Stimulated activated naive CD4-positive, alpha-beta T cell treated with Interleukin-2 at 50 U/mL for 16 hours (primary cell): ENCODE data around the gene FGF8.

Source experiments
- DNase-seq: peaks from one replicate; lab custom pipeline; 2025; lab: John Stamatoyannopoulos, UW

Gene FGF8

DNA sequence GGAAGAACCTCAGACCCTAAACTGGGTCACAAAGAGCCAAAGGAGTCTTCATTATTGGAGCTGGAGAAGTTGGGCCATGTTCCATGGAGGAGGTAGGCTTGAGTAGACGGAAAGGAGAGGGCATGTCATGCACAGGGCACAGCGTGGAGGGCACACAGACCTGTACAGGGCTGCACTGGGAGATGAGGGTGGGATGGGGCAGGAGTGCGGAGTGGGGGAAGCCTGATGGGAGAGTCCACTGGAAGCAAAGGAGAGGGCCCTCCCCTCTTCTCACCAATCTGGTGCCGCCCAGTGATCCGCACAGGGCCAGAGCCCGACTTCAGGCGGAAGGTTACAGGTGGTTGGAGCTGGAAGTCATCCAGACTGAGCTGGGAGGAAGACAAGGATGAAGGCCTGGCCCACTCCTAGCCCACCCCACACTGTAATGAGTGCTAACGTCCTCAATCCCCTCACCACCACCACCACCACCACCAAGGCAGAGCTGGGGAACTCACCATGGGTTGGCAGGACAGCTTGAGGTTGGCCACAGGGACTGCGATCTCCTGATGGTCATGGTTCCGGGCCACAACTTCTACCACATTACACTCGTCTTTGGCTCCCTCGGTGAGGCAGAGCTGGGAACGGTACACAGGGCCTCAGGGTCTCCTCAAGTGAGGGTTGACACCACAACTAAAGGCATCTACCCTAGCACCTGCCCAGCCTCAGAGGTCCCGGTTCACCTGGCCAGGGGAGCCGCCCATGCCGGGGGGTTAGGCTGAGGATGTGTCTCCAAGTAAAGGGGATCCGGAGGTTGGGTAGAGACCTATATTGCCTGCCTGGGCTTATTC is 6.3 kb upstream of the FGF8 start:
- no peak for DNase-seq

GRCh38 chr10:101781655-101781983 is 5.7 kb upstream of the FGF8 start:
- DNase-seq, result no peak

DNA sequence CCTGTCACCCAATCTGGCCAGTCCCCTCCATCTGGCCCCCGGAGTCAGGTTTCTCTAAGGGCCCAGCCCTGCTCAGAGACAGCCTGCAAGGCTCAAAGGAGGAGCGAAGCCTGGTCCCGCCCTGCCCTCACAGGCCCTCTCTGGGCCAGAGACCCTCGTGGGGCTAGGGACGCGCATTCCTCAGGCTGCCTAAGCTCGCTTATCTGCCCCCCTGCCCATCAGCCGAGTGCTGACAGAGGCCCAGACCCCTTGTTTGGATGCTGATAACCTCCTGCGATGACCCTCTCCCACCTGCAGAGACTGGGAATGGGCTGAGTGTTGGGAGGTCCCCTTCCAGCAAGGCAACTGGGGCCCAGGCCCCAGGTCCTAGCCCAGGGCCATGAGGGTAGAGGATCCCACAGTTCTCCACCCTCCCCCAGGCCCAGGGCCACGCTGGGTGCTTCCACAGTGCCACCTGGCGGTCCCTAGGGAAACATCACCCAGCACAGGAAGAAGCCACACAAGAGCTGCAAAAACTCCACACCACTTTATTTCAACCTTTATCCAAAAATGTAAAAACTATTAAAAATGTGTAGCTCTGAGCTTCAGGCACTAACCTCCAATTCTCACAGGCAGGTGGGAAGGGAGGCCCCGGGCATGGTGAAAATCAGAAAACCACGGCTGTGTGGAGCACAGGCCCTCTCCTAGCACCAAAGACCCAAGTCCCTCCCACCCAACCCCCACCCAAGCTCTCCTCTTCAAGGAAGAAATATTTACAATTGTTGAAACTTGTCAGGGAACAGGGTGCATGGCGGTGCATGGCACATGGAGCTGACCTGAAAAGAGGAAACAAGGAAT is 5.1 kb upstream of the FGF8 start:
- DNase-seq, result peak; percentile 64

GRCh38 chr10:101780187-101780817 is 4.4 kb upstream of the FGF8 start:
- DNase-seq, result no peak

DNA sequence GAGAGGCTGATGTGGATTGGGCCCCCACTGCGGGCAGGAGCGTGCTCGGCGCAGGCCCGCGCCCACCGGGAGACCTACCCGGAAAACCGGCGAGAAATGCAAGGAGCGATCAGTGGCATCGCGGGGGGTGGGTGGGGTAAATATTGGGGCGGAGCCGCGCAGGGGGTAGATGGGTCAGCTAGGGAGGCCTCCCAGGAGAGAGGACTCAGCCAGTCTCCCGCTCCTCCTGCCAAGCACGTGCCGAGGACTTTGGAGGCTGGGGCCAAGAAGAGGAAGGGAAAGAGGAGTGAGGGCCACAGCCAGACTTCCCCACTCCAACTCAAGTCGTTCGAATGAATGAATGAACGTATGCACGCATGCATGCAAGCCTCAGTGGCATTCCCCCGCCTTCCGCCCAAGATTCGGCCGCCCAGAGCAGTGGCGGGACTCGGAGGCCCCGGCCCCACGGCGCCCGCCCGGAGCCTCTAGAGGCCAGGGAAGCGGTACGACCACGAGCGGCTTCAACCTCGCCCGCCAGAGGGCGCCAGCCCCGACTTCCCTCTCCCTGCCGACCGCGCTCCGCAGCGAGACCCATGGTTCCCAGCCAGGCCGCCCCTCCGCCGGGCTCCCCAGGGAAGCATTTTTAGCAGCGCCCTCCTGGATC is 3.8 kb upstream of the FGF8 start:
- DNase-seq, result peak; percentile 79

- no peak for DNase-seq
These were observed 3.0 kb upstream of the FGF8 start for GRCh38 chr10:101778781-101779543.

GRCh38 chr10:101778151-101778780 is 2.4 kb upstream of the FGF8 start:
- no peak for DNase-seq

DNA sequence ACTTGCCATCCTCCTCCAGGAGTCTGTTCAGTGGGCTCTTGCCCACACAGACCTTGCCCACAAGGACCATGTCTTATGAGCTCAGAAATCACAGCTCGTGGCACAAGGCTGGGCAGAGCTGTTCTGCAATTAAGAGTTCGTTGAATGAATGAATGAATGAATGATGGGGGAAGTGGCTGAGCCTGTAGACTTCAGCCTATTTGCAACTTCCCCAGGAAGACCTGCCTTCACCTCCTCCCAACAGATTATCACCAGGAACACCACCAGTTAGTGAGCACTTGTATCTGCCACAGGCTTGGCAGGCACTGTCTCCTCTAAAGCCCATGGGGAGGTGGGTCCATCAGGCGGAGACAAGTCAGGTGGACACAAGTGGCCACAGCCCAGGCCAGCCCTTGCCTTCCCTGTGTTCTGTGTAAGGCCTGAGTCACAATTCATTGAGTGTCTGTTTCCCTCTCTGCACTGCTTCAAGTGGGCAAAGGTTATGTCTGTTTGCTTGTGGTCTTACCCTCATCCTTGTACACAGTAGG is 1.8 kb upstream of the FGF8 start:
- no peak for DNase-seq

DNA sequence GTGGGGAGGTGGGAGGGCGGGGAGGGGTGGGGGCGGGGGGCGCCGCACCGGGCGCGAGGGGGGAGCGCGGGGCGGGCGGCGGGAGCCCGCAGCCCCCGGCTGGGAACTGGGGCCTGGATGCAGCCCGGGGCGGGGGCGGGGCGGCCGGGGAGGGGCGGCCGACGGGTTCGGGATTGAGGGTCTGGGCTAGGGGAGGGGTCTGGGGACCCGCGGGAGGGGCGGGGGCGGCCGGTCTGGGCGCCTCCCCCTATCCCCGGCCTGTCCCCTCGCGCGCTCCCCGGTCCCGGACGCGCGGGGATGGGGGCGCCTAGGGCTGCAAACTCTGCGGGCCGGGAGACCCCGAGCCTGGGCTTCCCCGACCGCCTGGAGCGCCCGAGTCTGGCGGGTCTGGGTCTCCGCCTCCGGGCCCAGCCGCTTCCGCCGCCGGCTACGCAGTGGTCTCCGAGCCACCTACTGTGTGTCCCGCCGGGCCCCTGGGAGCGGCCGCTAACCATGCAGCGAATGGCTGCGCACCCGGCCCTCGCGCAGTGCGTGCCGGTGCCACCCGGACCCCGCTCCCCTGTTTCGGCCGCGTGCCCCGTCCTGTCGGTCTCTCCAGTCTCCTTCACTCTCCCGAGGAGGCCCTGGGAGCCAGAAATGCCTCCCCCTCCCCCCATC is 375 bp upstream of the FGF8 start:
- no peak for DNase-seq

DNA sequence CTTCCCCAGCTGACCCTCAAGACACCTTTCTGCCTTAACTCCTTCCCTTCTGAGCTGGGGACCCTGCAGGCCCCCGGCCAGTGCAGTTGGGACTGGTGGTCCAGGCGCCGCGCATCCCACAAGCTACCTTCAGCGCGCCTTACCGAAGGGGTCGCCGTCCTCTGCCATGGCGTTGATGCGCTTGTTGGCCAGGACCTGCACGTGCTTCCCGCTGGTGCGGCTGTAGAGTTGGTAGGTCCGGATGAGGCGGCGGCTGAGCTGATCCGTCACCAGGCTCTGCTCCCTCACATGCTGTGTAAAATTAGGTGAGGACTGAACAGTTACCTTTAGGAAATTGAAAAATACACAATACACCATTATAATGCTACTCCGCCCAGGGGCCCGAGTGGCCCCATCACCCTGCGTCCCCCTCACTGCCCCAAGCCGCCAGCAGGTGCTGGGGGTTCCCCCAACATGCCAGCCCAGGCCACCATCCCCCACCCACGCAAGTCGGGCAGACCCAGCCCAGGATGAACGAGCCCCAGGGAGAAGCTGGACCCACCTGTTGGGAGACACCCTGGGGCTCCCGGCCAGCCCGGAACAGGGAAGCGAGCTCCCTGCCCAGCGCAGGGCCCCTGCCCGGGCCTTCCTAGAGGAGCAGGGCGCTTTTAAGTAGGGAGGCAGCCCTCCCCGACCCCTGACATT is 1.2 kb downstream of the FGF8 start:
- no peak for DNase-seq

GRCh38 chr10:101773923-101774588 is 1.9 kb downstream of the FGF8 start:
- no peak for DNase-seq

DNA sequence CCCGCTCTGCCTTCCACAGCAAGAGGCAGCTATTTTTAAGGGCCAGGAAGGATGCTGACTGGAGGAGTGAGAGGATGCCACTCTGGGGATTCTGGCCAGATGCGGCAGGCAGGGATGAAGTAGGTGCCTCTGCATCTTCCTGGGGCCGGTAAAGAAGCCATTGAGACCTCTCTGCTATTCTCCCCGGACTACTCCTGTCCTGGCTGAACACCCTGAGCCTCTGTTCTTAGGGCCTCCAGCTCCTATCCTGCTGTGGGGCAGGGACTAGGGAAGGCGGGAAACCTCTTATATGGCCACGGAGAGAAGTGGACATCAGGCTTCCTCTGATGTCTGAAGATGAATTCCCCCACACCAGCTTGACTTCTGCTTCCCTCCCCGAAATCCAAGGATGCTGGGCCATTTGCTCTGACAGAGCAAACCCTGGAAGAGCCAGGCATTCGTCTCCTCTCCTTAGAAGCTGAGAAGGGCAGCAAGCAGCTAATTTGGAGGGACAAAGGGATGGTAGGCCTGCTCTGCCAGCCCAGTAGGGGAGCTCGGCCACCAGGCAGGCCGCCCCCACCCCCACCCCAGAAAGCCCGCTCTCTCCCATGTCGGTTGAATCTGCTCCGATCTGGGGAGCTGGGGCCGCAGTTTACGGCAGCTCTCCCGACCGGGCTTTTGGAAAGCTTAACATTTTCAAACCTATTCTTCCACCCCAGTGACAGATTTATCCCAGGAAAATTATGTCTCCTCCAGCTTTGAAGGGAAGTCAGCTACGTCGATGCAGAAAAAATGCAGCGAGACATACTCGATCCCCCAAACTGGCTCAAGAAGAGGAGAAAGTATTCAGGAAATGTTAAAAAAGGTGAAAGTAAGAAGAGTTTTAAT is 2.8 kb downstream of the FGF8 start:
- no peak for DNase-seq

DNA sequence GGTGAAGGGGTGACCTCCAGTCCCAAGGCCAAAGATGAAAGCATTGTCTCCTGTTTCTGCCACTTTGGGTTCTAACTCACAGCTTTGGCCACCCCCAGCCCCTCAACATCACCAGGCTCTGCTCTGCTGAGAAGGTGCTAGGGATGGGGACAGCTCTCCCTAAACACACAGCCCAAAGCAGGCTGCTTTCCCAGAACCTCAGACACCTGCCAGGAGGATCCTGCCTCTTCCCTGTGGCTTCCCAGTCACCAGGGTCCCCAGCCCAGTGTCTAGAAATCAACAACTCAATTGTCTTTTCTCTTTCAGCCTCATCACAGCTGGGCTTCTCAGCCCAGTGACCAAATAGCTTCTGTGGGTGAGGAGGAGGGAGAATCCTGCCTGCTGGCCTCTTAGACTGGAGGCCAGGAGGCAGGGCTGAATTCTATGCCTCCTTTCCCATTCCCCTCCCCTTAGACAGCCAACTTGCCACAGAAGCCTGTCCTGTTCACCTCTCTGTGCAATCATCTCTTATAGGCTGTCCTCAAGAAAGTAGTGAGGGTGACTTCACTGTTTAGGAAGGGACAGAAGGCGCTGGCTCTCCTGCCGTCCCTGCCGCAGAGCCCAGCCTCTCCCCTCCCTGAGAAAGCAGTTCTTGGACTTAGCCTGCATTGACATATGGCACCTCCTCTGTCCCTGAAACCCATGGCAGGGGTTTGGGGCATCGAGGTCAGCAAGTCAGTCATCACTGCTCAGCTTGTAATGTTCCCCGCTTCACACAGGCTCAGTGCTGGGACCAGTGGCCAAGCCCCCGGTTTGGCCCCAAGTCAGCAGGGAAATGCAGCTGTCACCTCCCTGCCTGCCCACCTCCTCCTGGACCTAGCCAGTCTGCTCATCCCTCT is 3.7 kb downstream of the FGF8 start:
- DNase-seq, result no peak

DNA sequence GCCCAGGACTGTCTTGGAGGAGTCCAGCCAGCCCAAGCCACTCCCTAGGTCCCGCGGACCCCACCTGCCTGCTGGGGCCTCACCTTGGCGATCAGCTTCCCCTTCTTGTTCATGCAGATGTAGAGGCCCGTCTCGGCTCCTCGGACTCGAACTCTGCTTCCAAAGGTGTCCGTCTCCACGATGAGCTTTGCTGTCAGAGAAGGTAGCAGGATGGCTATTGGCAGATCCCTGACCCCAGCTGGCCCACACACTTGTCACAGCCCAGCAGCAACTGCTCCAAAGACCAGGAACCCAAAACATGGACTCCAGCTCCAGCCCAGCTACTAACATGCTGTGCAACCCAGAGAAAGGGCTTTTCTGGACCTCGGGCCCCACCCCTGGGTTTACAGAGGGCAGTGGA is 4.5 kb downstream of the FGF8 start:
- DNase-seq, result no peak

GRCh38 chr10:101770331-101771215 is 5.3 kb downstream of the FGF8 start:
- DNase-seq, result no peak

GRCh38 chr10:101769541-101770180 is 6.3 kb downstream of the FGF8 start:
- no peak for DNase-seq
